ENCODE measurements around the gene CERCAM.

DNA sequence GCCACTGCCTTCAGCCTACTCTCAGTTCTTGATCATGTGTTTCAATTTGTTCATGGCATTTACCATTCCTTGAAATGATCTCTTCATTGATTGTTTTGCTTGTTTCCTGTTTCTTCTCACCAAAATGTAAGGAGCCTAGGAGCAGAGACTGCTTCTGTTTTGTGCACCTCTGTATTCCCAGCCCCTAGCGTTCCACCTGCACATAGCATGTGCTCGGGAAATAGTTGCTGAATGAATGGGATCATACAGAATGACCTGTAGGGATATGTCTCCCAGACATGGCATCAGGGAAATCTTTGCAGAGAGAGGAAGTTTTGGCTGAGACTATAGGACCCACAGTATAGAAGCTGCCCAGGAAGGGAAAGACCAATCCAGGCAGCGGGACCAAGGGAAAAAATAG, 6.2 kb upstream of the CERCAM start:
- TF ChIP-seq, protein P1, sequence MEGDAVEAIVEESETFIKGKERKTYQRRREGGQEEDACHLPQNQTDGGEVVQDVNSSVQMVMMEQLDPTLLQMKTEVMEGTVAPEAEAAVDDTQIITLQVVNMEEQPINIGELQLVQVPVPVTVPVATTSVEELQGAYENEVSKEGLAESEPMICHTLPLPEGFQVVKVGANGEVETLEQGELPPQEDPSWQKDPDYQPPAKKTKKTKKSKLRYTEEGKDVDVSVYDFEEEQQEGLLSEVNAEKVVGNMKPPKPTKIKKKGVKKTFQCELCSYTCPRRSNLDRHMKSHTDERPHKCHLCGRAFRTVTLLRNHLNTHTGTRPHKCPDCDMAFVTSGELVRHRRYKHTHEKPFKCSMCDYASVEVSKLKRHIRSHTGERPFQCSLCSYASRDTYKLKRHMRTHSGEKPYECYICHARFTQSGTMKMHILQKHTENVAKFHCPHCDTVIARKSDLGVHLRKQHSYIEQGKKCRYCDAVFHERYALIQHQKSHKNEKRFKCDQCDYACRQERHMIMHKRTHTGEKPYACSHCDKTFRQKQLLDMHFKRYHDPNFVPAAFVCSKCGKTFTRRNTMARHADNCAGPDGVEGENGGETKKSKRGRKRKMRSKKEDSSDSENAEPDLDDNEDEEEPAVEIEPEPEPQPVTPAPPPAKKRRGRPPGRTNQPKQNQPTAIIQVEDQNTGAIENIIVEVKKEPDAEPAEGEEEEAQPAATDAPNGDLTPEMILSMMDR (IDR thresholded peaks at IDR 0.05) = no peak
- no peak for TF ChIP-seq POLR2A (IDR thresholded peaks at IDR 0.05)

Measured in uterus (tissue), 2 donors.